ENCODE data around the gene PIWIL4. TPM values are rescaled to one million over a fixed set of nuclear protein-coding genes. Genes with fewer than 3 reads are reported as not detected.

PIWIL4 gene
- total RNA-seq, 1 experiment from 2014 or later, result not detected

- Histone ChIP-seq H2BK15ac (ENCODE audit: low read depth, low read length) (no peak overlapping the region), H3K9ac (ENCODE audit: extremely low read depth, insufficient read length, low read length) (no peak overlapping the region)
Observed at GRCh38 chr11:94662846-94663390, 95.8 kb downstream of the PIWIL4 start.

More at GRCh38 chr11:94662846-94663390, 95.8 kb downstream of the PIWIL4 start:
- Mint-ChIP-seq H3K27ac (no peak overlapping the region), H3K4me3 (no peak overlapping the region), H3K36me3 (ENCODE audit: insufficient read depth in 1 of 3, low read depth in 3 of 3) (peaks cover 12 to 52% (median 33%) of the 10 kb centered on the region in 3 experiments), H3K27me3 (ENCODE audit: low read depth) (no peaks in the 10 kb centered on the region), H3K4me1 (peaks cover 22 to 48% of the 10 kb centered on the region in 2 experiments), H3K9me3 (peaks cover 4 to 9% of the 10 kb centered on the region in 2 experiments)
- Histone ChIP-seq H4K8ac (replicated peaks; ENCODE audit: insufficient read length, low read depth, low read length) (no peak overlapping the region), H2BK5ac (ENCODE audit: insufficient read length, low read length) (no peak overlapping the region), H2AK5ac (ENCODE audit: insufficient read length, low read length) (no peak overlapping the region), H3K23me2 (ENCODE audit: insufficient read length, low read depth, low read length, poor library complexity, severe bottlenecking) (no peaks in the 10 kb centered on the region), H3K27ac (ENCODE audit: insufficient read length, low read depth, low read length) (no peak overlapping the region), H3K79me2 (ENCODE audit: insufficient read depth, low read length) (peaks cover 1% of the 10 kb centered on the region; the same call in 1 of the 2 replicates), H3T11ph (ENCODE audit: low read length) (no peak overlapping the region), H3K79me1 (ENCODE audit: insufficient read depth, low read depth, low read length, poor library complexity, severe bottlenecking) (no peaks in the 10 kb centered on the region), H3K4me2 (ENCODE audit: insufficient read depth, insufficient read length, low read length) (no peak overlapping the region), H3K14ac (ENCODE audit: insufficient read depth, low read length) (no peak overlapping the region), H4K5ac (ENCODE audit: insufficient read length, low read depth, low read length) (no peak overlapping the region), H3K4ac (ENCODE audit: low read depth, low read length) (no peak overlapping the region), H4K20me1 (ENCODE audit: control insufficient read depth, insufficient read depth, insufficient read length) (no peaks in the 10 kb centered on the region), H3K23ac (ENCODE audit: insufficient read length, low read depth, low read length) (no peak overlapping the region), H2BK20ac (ENCODE audit: low read depth, low read length, poor library complexity, severe bottlenecking) (no peak overlapping the region), H3K9me3 (ENCODE audit: control insufficient read depth, low read depth, low read length) (peaks cover 6% of the 10 kb centered on the region), H2AFZ (ENCODE audit: low read length) (no peak overlapping the region), H3K18ac (ENCODE audit: insufficient read length, low read depth, low read length) (no peak overlapping the region), H2BK120ac (ENCODE audit: low read depth, low read length, poor library complexity, severe bottlenecking) (no peak overlapping the region), H3K27me3 (ENCODE audit: insufficient read depth, low read length) (no peaks in the 10 kb centered on the region), H3K4me1 (ENCODE audit: insufficient read depth, low read length) (peaks cover 5% of the 10 kb centered on the region), H2BK12ac (ENCODE audit: insufficient read length, low read depth, low read length) (no peak overlapping the region), H3K56ac (ENCODE audit: insufficient read length, low read depth, low read length) (no peak overlapping the region), H4K91ac (ENCODE audit: insufficient read length, low read depth, low read length) (no peak overlapping the region)
- no peak for TF ChIP-seq CTCF (conservative IDR thresholded peaks at IDR 0.05)
- no CpG with 5 or more reads among the region's 2 CpGs for WGBS (ENCODE audit: extremely low coverage, insufficient read length, low lambda C conversion rate)
- no peak for DNase-seq
